ENCODE measurements around the gene OSTF1.

DNA sequence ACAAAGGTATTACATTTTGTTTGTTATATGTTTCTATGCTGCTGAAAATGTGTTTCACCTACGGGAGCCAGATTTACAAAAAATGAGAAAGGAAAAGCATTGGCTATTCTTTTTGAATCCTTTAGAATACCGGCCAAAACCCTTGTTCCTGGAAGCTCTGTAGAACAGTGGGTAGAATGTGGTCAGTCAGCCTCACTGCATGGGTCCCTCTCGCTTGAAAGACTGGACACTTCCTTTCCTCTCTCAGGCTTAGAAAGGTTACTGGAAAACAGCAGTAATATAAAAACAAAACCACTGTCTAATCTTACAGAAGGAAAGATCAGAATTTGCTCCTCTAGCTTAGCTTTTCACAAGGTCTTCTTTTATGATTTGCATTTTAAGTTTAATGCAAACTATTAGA lies 45.1 kb downstream of the OSTF1 start:
- TF ChIP-seq, protein P1, sequence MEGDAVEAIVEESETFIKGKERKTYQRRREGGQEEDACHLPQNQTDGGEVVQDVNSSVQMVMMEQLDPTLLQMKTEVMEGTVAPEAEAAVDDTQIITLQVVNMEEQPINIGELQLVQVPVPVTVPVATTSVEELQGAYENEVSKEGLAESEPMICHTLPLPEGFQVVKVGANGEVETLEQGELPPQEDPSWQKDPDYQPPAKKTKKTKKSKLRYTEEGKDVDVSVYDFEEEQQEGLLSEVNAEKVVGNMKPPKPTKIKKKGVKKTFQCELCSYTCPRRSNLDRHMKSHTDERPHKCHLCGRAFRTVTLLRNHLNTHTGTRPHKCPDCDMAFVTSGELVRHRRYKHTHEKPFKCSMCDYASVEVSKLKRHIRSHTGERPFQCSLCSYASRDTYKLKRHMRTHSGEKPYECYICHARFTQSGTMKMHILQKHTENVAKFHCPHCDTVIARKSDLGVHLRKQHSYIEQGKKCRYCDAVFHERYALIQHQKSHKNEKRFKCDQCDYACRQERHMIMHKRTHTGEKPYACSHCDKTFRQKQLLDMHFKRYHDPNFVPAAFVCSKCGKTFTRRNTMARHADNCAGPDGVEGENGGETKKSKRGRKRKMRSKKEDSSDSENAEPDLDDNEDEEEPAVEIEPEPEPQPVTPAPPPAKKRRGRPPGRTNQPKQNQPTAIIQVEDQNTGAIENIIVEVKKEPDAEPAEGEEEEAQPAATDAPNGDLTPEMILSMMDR (IDR thresholded peaks at IDR 0.05) = no peak
- TF ChIP-seq POLR2A (IDR thresholded peaks at IDR 0.05; ENCODE audit: low read depth) (no peak), POLR2AphosphoS5 (IDR thresholded peaks at IDR 0.05) (no peak), EP300 (IDR thresholded peaks at IDR 0.05) (no peak)

All from esophagus muscularis mucosa (tissue), 4 donors.